H1 (cell line): ENCODE results near the gene DOCK3. TPM values are rescaled to one million over a fixed set of nuclear protein-coding genes. Genes with fewer than 3 reads are reported as not detected.

Experiments used
- ATF3 ChIP-seq: IDR thresholded peaks from 2 replicates; pipeline ENCODE4 v1.6.1; 2011; ENCODE audit warnings: low read depth, mild to moderate bottlenecking, low read length; ENCODE audit not compliant: insufficient read depth
- CBX5 ChIP-seq: fragments of 300-800, 300-1000 bp; sonication (generic); IDR thresholded peaks from 2 replicates; pipeline ENCODE4 v1.7.1; 2016; ENCODE audit warnings: antibody characterized with exemption, low read length, low read depth
- CEBPB ChIP-seq: IDR thresholded peaks from 2 replicates; pipeline ENCODE4 v1.6.1; 2012; ENCODE audit warnings: low read depth, low read length
- CTCF ChIP-seq, 3 experiments: IDR thresholded peaks; 1 replicate in 2 of 3; 2 replicates in 1 of 3; pipeline versions ENCODE4 v1.5.1 to v1.6.1; 2011; ENCODE audit warnings: low read length in 3 of 3, mild to moderate bottlenecking in 3 of 3, inconsistent platforms in 2 of 3, low read depth in 1 of 3, moderate library complexity in 1 of 3; ENCODE audit not compliant: insufficient read depth in 1 of 3; ENCODE audit errors: control extremely low read depth in 1 of 3
- GABPA ChIP-seq: IDR thresholded peaks from 2 replicates; pipeline ENCODE4 v1.6.1; 2011; ENCODE audit warnings: mild to moderate bottlenecking, low read length, moderate library complexity, borderline replicate concordance; ENCODE audit not compliant: insufficient read depth
- MAX ChIP-seq: IDR thresholded peaks from 2 replicates; pipeline ENCODE4 v1.6.1; 2012; ENCODE audit warnings: inconsistent platforms
- SIRT6 ChIP-seq: IDR thresholded peaks from one replicate; pipeline ENCODE4 v1.7.1; 2012; ENCODE audit warnings: low read length, inconsistent platforms
- polyA plus RNA-seq, 7 experiments: library from polyadenylated mRNA; depleted of rRNA in 3 of 7; stranded (reverse) in 5 of 7; unstranded in 2 of 7; fragments of >200 nt in 5 of 7; fragments of 200-250 nt in 2 of 7; gene quantifications; 1 replicate in 5 of 7; 2 replicates in 1 of 7; 4 replicates in 1 of 7; pipeline versions ENCODE4 v1.2.1 to v1.2.3, GENCODE V29; 2011 to 2013; ENCODE audit warnings: missing spikeins in 2 of 7, mixed read lengths in 2 of 7
- total RNA-seq: library from RNA; stranded (reverse); fragmentation: NEBNext Ultra II Directional; extraction: Animal tissue kit (Norgen Biotek cat#: 25700); gene quantifications from 2 replicates; pipeline ENCODE4 v1.2.1, GENCODE V29; 2021

The DOCK3 gene
- total and polyA plus RNA-seq, 2 of the 8 experiments (the other 6 are each of a cell fraction or from before 2014, with no cell fraction given), result 2.7 to 5.0 TPM

GRCh38 chr3:51243924-51244323 is 569.2 kb downstream of the DOCK3 start (continued):
- TF ChIP-seq CTCF (IDR thresholded peaks at IDR 0.05; ENCODE audit: control extremely low read depth in 1 of 3, insufficient read depth in 1 of 3, low read depth in 1 of 3, low read length in 3 of 3) (no peak), SIRT6 (no peak), ATF3 (no peak), CEBPB (no peak), MAX (no peak), GABPA (no peak), CBX5 (no peak)
- TF ChIP-seq, all 59 proteins: peak for 0
